ENCODE measurements around the gene U2AF2. TPM values are rescaled to one million over a fixed set of nuclear protein-coding genes. Genes with fewer than 3 reads are reported as not detected.

The U2AF2 gene
- total and polyA plus RNA-seq, 9 of the 15 experiments (the other 6 are each of a cell fraction or from before 2014, with no cell fraction given): 3.0 to 331 (median 157) TPM

DNA sequence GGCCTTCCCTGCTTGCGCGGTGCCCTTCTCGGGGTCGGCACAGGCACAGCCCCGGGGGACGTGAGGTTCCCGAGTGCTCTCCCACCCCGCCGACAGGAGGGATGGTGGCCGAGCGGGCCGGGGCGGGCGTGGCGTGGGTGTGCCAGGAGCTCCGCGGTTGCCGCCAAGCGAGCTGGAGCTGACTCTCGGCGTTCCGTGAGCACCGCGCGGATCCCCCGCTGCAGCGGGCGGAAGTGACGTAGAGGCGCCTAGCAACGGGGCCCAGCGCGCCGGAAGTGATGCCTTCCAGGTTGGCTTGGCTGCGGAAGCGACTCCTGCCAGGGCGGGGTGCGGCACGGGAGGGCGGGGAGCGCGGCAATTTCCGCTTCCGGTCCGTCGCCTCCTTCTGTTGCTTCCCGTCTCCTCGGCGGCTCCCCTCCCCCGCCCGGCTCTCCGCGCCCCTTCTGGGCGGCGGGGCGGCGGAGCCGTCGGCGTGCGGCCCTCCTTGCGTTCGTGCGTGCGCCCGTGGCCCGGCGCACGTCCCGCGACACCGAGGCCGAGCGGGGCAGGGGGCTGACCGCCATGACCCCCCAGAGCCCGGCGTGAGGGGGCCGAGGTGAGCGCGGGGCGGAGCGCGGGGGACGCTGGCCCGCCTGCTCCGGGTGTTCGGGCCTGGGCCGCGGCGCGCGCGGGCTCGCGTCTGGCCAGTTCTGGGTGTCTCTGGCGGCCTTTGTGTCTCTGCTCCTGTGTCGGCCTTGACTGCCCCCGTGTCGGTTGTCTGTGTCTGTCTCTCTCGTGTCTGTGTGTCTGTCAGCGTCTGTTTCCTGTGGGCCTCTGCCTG lies 20.2 kb downstream of the U2AF2 start, which contains the start of gene EPN1 (continued):
- TF ChIP-seq JUN (IDR thresholded peaks at IDR 0.05; ENCODE audit: borderline replicate concordance, low read depth, low read length) (peak; percentile 13; the same call in 1 of the 2 replicates), JUN (CRISPR knock-in tag; IDR thresholded peaks at IDR 0.05; ENCODE audit: borderline replicate concordance) (peak; percentile 59; the same call in 1 of the 2 replicates), CBX5 (IDR thresholded peaks at IDR 0.05; ENCODE audit: borderline replicate concordance, low read depth) (no peak), ZKSCAN3 (CRISPR knock-in tag; IDR thresholded peaks at IDR 0.05) (no peak), MAZ (CRISPR knock-in tag; conservative IDR thresholded peaks at IDR 0.05 in 1 of 2, IDR thresholded peaks at IDR 0.05 in 1 of 2) (peak; percentile 97 to 98), RUNX1 (IDR thresholded peaks at IDR 0.05; ENCODE audit: low read depth) (peak; percentile 32; the same call in 1 of the 2 replicates), KLF6 (CRISPR knock-in tag; IDR thresholded peaks at IDR 0.05; ENCODE audit: borderline replicate concordance) (peak; percentile 32; the same call in 1 of the 2 replicates), TBL1XR1 (IDR thresholded peaks at IDR 0.05; ENCODE audit: low read length in 2 of 2) (peak; percentile 25 to 66; a peak in 2 of 4 replicates), RFX7 (CRISPR knock-in tag; IDR thresholded peaks at IDR 0.05) (no peak), ZSCAN32 (CRISPR knock-in tag; IDR thresholded peaks at IDR 0.05) (no peak), SUPT5H (IDR thresholded peaks at IDR 0.05) (peak; percentile 83)
- TF ChIP-seq, protein P1, sequence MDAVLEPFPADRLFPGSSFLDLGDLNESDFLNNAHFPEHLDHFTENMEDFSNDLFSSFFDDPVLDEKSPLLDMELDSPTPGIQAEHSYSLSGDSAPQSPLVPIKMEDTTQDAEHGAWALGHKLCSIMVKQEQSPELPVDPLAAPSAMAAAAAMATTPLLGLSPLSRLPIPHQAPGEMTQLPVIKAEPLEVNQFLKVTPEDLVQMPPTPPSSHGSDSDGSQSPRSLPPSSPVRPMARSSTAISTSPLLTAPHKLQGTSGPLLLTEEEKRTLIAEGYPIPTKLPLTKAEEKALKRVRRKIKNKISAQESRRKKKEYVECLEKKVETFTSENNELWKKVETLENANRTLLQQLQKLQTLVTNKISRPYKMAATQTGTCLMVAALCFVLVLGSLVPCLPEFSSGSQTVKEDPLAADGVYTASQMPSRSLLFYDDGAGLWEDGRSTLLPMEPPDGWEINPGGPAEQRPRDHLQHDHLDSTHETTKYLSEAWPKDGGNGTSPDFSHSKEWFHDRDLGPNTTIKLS (IDR thresholded peaks at IDR 0.05; ENCODE audit: borderline replicate concordance, low read depth): peak; percentile 73
- TF ChIP-seq, protein P2, sequence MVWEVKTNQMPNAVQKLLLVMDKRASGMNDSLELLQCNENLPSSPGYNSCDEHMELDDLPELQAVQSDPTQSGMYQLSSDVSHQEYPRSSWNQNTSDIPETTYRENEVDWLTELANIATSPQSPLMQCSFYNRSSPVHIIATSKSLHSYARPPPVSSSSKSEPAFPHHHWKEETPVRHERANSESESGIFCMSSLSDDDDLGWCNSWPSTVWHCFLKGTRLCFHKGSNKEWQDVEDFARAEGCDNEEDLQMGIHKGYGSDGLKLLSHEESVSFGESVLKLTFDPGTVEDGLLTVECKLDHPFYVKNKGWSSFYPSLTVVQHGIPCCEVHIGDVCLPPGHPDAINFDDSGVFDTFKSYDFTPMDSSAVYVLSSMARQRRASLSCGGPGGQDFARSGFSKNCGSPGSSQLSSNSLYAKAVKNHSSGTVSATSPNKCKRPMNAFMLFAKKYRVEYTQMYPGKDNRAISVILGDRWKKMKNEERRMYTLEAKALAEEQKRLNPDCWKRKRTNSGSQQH (CRISPR knock-in tag; IDR thresholded peaks at IDR 0.05): peak; percentile 23; the same call in 1 of the 2 replicates
- TF ChIP-seq, protein P3, sequence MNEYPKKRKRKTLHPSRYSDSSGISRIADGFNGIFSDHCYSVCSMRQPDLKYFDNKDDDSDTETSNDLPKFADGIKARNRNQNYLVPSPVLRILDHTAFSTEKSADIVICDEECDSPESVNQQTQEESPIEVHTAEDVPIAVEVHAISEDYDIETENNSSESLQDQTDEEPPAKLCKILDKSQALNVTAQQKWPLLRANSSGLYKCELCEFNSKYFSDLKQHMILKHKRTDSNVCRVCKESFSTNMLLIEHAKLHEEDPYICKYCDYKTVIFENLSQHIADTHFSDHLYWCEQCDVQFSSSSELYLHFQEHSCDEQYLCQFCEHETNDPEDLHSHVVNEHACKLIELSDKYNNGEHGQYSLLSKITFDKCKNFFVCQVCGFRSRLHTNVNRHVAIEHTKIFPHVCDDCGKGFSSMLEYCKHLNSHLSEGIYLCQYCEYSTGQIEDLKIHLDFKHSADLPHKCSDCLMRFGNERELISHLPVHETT (CRISPR knock-in tag; conservative IDR thresholded peaks at IDR 0.05 in 1 of 2, IDR thresholded peaks at IDR 0.05 in 1 of 2): peak in 1 of 2 experiments; percentile 98; a peak in 2 of 4 replicates
- TF ChIP-seq, protein P4, sequence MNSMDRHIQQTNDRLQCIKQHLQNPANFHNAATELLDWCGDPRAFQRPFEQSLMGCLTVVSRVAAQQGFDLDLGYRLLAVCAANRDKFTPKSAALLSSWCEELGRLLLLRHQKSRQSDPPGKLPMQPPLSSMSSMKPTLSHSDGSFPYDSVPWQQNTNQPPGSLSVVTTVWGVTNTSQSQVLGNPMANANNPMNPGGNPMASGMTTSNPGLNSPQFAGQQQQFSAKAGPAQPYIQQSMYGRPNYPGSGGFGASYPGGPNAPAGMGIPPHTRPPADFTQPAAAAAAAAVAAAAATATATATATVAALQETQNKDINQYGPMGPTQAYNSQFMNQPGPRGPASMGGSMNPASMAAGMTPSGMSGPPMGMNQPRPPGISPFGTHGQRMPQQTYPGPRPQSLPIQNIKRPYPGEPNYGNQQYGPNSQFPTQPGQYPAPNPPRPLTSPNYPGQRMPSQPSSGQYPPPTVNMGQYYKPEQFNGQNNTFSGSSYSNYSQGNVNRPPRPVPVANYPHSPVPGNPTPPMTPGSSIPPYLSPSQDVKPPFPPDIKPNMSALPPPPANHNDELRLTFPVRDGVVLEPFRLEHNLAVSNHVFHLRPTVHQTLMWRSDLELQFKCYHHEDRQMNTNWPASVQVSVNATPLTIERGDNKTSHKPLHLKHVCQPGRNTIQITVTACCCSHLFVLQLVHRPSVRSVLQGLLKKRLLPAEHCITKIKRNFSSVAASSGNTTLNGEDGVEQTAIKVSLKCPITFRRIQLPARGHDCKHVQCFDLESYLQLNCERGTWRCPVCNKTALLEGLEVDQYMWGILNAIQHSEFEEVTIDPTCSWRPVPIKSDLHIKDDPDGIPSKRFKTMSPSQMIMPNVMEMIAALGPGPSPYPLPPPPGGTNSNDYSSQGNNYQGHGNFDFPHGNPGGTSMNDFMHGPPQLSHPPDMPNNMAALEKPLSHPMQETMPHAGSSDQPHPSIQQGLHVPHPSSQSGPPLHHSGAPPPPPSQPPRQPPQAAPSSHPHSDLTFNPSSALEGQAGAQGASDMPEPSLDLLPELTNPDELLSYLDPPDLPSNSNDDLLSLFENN (IDR thresholded peaks at IDR 0.05; ENCODE audit: low read depth in 2 of 2, low read length in 2 of 2): no peak
- TF ChIP-seq, protein P5, sequence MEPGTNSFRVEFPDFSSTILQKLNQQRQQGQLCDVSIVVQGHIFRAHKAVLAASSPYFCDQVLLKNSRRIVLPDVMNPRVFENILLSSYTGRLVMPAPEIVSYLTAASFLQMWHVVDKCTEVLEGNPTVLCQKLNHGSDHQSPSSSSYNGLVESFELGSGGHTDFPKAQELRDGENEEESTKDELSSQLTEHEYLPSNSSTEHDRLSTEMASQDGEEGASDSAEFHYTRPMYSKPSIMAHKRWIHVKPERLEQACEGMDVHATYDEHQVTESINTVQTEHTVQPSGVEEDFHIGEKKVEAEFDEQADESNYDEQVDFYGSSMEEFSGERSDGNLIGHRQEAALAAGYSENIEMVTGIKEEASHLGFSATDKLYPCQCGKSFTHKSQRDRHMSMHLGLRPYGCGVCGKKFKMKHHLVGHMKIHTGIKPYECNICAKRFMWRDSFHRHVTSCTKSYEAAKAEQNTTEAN (CRISPR knock-in tag; IDR thresholded peaks at IDR 0.05): no peak

Data from K562 (cell line).